Breast epithelium (tissue), 4 donors: Measurements from ENCODE around the gene SECTM1. TPM values are rescaled to one million over a fixed set of nuclear protein-coding genes. Genes with fewer than 3 reads are reported as not detected.

ENCODE experiments used
- DNase-seq, 2 donors: peaks; one replicate each; pipeline ENCODE4 v3.0.0-alpha.2; 2019; ENCODE audit warnings: low spot score in 2 of 2
- H3K27ac ChIP-seq, 2 donors: fragments of 200-600 bp; sonication (generic) in 1 of 2; one replicate each; pipeline ENCODE4 v1.5.1; 2016 to 2019; ENCODE audit warnings: mild to moderate bottlenecking in 1 of 2
- H3K27me3 ChIP-seq, 2 donors: fragments of 200-600 bp; sonication (generic) in 1 of 2; one replicate each; pipeline versions ENCODE4 v1.5.1 to v1.6.0; 2017 to 2019; ENCODE audit warnings: control low read depth in 1 of 2, mild to moderate bottlenecking in 1 of 2
- H3K36me3 ChIP-seq: fragments of 200-600 bp; one replicate; pipeline ENCODE4 v1.5.1; 2019
- H3K4me1 ChIP-seq, 2 donors: fragments of 200-600 bp; sonication (generic); one replicate each; pipeline ENCODE4 v1.5.1; 2016 to 2019; ENCODE audit warnings: control low read depth in 1 of 2
- H3K4me3 ChIP-seq, 3 donors: fragments of 200-600 bp; sonication (generic); 1 replicate in 2 of 3; 2 replicates in 1 of 3; pipeline ENCODE4 v1.5.1; 2016 to 2019; ENCODE audit warnings: mild to moderate bottlenecking in 3 of 3, moderate library complexity in 2 of 3
- H3K9me3 ChIP-seq, 2 donors: fragments of 200-600 bp; sonication (generic) in 1 of 2; one replicate each; pipeline ENCODE4 v1.5.1; 2016 to 2019; ENCODE audit warnings: control low read depth in 1 of 2
- POLR2A ChIP-seq: fragments of 450-650 bp; IDR thresholded peaks from one replicate; pipeline ENCODE4 v1.6.1; 2016; ENCODE audit warnings: antibody characterized with exemption, mild to moderate bottlenecking, moderate library complexity
- POLR2AphosphoS5 ChIP-seq, 3 donors: sonication (generic); formaldehyde crosslinking; IDR thresholded peaks; one replicate each; pipeline ENCODE4 v1.6.1; 2017; ENCODE audit warnings: antibody characterized with exemption in 3 of 3
- intact Hi-C: fragments of 100-400 bp; cut with DNase I; formaldehyde crosslinking; loops from one replicate; pipeline ENCODE4 v1.15.1; 2023; ENCODE audit warnings: low total_unique reads
- total RNA-seq, 3 donors: library from RNA; depleted of rRNA; stranded (reverse); fragments of >200 nt; gene quantifications; one replicate each; pipeline ENCODE4 v1.1.0, GENCODE V29; 2016
- TF ChIP-seq, protein P1 (sequence below), 3 donors: fragments of 450-650 bp; IDR thresholded peaks; one replicate each; pipeline ENCODE4 v1.5.1; 2016 to 2017; ENCODE audit warnings: antibody characterized with exemption in 3 of 3, mild to moderate bottlenecking in 3 of 3, moderate library complexity in 3 of 3

The SECTM1 gene
- total RNA-seq, 3 donors from 2014 or later, result 11.5 to 23.9 (median 16.2) TPM

DNA sequence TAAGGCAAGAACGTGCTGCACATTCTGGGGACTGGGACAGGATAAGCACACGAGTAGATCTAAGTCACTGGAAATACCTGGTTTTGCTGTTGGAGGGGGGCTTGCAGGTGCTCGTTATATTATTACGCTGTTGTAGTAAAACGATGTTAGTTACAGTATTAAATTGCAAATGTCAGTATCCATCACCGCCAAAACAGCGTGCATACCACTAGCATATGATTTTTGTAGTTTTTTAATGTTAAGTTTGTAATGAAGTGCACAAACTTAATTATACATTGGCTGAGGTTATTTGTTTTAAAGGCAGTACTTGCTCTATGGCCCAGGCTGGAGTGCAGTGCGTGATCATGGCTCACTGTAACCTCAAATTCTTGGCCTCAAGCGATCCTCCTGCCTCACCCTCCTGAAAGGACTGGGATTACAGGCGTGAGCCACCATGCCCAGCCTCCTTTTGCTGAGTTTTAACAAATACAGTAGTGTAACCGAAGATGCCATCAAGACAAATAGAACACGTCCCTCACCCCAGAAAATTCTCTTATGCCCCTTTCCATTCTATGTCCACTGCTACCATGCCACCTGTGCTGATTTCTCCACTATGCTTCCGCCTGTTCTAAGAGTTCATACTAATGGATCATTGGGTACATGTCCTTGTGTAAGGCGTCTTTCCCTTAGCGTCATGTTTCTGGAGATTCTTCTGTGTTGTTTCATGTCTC, 39.3 kb downstream of the SECTM1 start:
- Histone ChIP-seq H3K4me1 (peaks cover 7 to 21% of the 10 kb centered on the region in 2 donors), H3K27me3 (no peaks in the 10 kb centered on the region), H3K4me3 (peak overlapping the region in 2 of 3 donors; percentile 83 to 90), H3K27ac (peak overlapping the region; percentile 96 to 99), H3K9me3 (no peaks in the 10 kb centered on the region), H3K36me3 (no peaks in the 10 kb centered on the region)
- no peak for TF ChIP-seq POLR2A
- peak in 1 of 3 donors; percentile 37 for TF ChIP-seq POLR2AphosphoS5 (IDR thresholded peaks at IDR 0.05)
- TF ChIP-seq, protein P1, sequence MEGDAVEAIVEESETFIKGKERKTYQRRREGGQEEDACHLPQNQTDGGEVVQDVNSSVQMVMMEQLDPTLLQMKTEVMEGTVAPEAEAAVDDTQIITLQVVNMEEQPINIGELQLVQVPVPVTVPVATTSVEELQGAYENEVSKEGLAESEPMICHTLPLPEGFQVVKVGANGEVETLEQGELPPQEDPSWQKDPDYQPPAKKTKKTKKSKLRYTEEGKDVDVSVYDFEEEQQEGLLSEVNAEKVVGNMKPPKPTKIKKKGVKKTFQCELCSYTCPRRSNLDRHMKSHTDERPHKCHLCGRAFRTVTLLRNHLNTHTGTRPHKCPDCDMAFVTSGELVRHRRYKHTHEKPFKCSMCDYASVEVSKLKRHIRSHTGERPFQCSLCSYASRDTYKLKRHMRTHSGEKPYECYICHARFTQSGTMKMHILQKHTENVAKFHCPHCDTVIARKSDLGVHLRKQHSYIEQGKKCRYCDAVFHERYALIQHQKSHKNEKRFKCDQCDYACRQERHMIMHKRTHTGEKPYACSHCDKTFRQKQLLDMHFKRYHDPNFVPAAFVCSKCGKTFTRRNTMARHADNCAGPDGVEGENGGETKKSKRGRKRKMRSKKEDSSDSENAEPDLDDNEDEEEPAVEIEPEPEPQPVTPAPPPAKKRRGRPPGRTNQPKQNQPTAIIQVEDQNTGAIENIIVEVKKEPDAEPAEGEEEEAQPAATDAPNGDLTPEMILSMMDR (IDR thresholded peaks at IDR 0.05), result no peak
- intact Hi-C loops, result no loop called here
- no peak for DNase-seq

DNA sequence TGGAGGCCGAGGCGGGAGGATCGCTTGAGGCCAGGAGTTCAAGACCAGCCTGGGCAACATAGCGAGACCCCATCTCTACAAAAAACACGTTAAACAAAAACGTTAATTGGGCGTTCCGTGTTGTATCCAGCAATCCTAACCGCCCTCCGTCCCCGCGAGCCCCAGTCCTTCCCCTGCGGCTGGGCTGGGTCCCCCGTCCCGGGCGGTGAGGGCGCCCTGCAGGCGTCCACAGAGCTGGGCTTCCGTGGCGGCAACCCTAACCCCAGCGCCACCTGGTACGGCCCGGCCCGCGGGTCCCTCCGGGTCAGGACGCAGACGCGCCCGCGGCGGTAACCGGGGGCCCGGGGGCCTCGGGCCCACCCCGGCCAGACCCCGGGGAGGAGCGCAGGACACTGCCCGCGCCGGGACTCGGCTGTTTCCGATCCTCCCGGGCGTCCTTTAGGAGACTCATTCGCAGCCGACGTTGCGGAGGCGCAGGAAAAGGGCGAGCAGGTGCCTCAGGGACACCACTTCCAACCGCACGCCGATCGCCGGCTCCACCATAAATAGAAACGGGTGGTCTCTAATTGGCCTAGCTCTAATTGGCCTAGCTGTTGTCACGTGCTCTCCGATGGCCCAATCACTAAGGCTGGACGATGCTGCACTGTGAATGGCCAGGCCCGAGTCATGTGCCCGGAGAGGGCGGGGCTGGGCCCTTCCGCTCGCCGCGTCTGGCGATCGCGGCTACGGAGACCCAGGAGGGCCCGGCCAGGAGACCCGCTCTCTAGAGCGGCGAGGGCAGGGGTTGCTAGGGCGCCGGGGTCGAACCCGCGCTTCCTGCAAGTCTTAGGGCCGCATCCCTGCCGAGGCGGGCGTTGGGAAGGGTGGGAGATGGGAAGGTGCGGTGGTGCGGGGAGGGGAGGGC, 41.1 kb downstream of the SECTM1 start:
- H3K9me3 ChIP-seq, result no peaks in the 10 kb centered on the region
- peak; percentile 95 to 98 for DNase-seq
- H3K27ac ChIP-seq, result peak overlapping the region; percentile 96 to 99
- peak; percentile 95 for TF ChIP-seq POLR2A
- TF ChIP-seq, protein P1 (IDR thresholded peaks at IDR 0.05), result no peak
- peak; percentile 92 to 99 (median 95) for TF ChIP-seq POLR2AphosphoS5 (IDR thresholded peaks at IDR 0.05)
- H3K27me3 ChIP-seq, result no peaks in the 10 kb centered on the region
- no peaks in the 10 kb centered on the region for H3K36me3 ChIP-seq
- peaks cover 0 to 15% of the 10 kb centered on the region in 2 donors for H3K4me1 ChIP-seq
- intact Hi-C loops, result no loop called here
- H3K4me3 ChIP-seq, result peak overlapping the region; percentile 81 to 90 (median 83)

DNA sequence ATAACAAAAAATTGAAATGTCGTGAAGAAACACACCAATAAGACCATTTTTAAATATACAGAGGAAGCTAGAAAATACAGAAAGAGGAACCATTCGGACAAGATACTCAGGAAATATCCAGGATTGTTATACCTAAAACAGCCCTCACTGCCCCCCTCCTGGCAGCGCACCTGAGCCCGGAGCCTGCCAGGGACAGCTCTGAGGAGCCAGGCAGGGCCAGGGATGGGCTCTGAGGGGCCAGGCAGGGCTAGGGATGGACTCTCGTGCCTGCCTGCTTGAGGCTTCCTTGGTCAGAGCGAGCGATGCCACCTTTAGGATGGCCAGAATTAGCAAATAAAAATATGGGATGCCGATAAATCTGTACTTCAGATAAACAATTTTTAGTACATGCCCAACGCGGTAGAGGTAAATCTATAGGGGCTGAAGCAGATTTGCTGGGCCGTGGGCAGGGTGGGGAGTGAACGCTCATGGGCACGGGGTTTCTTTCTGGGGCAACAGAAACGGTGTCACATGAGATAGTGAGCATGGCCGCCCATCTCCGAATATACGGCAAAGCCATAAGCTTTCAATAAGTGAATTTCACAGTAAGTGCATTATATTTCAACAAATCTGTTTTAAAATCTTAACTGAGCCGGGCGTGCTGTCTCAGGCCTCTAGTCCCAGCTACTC, 41.9 kb downstream of the SECTM1 start:
- peaks cover 0 to 13% of the 10 kb centered on the region in 2 donors for H3K4me1 ChIP-seq
- intact Hi-C loops, result no loop called here
- H3K27ac ChIP-seq, result peak overlapping the region; percentile 96 to 99
- no peak for DNase-seq
- TF ChIP-seq, protein P1 (IDR thresholded peaks at IDR 0.05), result no peak
- TF ChIP-seq POLR2A (no peak), POLR2AphosphoS5 (IDR thresholded peaks at IDR 0.05) (no peak)
- H3K27me3 ChIP-seq, result no peaks in the 10 kb centered on the region
- H3K36me3 ChIP-seq, result no peaks in the 10 kb centered on the region
- H3K4me3 ChIP-seq, result peak overlapping the region; percentile 81 to 90 (median 83)
- no peaks in the 10 kb centered on the region for H3K9me3 ChIP-seq

DNA sequence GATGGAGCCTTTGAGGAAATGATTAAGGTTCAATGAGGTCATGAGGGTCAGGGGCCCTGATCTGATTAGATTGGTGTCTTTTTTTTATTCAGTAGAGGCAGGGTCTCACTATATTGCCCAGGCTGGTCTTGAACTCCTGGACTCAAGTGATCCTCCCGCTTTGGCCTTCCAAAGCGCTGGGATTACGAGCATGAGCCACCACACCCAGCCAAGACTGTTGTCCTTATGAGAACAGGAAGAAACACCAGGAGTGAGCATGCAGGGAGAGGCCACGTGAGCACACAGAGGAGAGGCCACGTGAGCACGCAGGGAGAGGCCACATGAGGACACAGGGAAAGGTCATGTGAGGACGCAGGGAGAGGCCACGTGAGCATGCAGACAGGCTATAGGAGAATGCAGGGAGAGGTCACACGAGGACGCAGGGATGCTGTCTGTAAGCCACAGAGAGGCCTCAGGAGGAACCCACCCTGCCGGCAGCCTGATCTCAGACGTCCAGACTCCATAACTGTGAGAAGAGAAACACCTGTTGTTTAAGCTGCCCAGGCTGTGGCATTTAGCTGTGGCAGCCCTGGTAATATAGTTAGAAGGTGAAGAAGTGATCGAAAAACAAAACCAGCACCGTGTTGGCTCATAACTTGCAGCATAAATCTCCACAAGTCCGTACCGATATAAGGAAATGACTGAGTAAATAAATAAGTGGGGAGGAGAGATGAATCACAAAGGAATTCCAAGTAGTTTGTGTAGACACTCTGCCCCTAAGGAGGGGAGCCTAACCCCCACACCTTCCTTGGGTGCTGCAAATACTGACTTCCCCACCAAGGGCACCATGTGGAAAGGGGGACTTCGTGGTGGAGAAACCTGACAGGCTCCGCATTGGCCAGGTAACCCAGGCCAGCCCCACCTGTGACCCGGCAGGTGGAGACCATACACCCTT, 45.4 kb downstream of the SECTM1 start:
- peak overlapping the region; percentile 80 to 85 for H3K27ac ChIP-seq
- DNase-seq, result peak; percentile 77 to 80

More for the DNA sequence above, 45.4 kb downstream of the SECTM1 start:
- peaks cover 0 to 6% of the 10 kb centered on the region in 2 donors for H3K4me1 ChIP-seq
- TF ChIP-seq POLR2AphosphoS5 (IDR thresholded peaks at IDR 0.05) (peak in 2 of 3 donors; percentile 70 to 75), POLR2A (no peak)
- H3K9me3 ChIP-seq, result no peaks in the 10 kb centered on the region
- H3K27me3 ChIP-seq, result no peaks in the 10 kb centered on the region
- intact Hi-C loops, result no loop called here
- no peaks in the 10 kb centered on the region for H3K36me3 ChIP-seq
- H3K4me3 ChIP-seq, result no peak overlapping the region
